GM19238 (cell line): ENCODE measurements around the gene FBXO5.
"Not testable (repeated sequence)": the region's sequence is repeated elsewhere in the genome, so short reads cannot be mapped to it uniquely, and the experiment has no call there.

ENCODE experiments used
- DNase-seq: peaks from one replicate; pipeline ENCODE4 v3.0.0; 2011; ENCODE audit warnings: low spot score; ENCODE audit not compliant: insufficient read length

FBXO5 gene

GRCh38 chr6:152993847-152994246, 11.0 kb upstream of the FBXO5 start:
- DNase-seq = no peak

GRCh38 chr6:152993431-152993830, 10.6 kb upstream of the FBXO5 start:
- no peak for DNase-seq

DNA sequence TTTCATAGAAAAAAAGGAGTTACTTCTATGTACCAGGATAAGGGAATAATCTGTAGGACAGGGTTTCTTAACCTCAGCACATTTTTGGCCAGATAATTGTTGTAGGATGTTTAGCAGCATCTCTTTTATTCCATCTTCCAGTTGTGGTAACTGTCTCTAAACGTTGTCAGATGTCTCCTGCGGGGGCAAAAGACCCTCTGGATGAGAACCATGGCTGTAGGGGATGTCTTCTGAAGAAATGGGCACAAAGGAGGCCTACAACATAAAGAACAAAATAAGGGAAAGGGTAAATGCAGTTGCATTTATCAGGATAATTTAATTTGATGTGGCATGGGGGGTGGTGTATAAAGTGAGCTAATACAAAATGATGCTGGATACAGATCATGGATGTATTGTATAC, 4.1 kb upstream of the FBXO5 start:
- no peak for DNase-seq

DNA sequence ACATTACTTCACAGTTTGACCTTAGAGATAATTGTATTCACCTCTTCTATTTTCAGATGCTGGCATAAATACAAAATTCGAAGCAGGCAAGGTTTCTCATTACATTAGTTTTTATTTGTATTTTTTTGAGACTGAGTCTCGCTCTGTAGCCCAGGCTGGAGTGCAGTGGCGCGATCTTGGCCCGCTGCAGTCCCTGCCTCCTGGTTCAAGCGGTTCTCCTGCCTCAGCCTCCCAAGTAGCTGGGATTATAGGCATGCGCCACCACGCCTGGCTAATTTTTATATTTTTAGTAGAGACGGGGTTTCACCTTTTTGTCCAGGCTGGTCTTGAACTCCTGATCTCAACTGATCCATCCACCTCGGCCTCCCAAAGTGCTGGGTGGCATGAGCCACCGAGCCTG, 2.5 kb upstream of the FBXO5 start:
- DNase-seq = not testable (repeated sequence)

DNA sequence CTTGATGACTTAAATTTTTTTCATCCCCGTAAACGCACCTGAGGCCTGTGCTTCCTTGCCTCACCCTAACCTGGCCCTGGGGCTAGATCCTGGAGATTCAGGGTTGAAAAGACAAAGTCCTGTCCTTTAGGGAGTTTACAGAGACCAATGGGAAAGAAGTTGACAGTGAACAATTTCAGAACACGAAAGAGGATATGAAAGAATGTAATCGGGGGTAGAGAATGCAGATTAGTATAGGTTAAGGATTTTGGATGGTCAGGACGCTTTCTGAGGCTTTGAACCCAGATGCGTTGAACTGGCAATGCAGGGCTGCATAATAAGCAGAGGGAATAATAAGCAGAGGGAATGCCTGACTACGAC, 1.7 kb upstream of the FBXO5 start:
- no peak for DNase-seq

GRCh38 chr6:152983637-152984512, 1.0 kb upstream of the FBXO5 start:
- no peak for DNase-seq

GRCh38 chr6:152981989-152982903, 595 bp downstream of the FBXO5 start:
- no peak for DNase-seq

DNA sequence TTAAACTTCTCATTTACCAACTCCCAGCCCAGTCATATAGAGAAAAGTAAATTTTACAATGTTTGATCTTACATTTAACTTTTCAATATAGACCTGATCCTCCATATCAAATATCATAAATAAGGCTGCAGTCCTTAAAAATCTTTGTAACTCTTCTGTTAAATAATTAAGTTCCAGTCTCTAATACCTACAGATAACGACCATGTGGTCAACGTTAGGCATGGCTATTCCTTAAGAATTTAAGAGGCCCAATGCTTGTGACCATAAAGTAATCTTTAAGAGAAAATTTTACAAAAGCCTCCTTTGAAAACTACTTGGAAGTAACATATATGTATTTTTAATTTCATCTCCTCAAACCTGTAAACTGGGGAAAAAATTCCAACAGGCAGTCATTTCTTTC, 1.6 kb downstream of the FBXO5 start:
- DNase-seq = no peak

GRCh38 chr6:152980656-152981055, 2.2 kb downstream of the FBXO5 start:
- DNase-seq = no peak

DNA sequence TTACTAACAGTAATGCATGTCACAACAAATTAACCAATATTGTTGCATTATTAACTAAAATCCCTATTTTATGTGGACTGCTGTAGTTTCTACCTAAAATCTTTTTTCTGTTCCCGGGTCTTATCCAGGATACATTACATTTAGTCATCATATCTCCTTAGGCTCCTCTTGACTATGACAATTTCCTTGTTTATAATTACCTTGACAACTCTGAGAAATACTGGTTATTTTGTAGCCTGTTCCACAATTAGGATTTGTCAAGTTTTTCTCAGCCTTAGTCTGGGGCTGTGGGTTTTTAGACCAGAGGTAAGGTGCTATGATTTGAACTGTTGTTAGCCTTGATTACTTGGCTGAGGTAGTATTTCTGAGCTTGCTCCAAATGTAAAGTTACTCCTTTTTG, 3.7 kb downstream of the FBXO5 start:
- DNase-seq = no peak

DNA sequence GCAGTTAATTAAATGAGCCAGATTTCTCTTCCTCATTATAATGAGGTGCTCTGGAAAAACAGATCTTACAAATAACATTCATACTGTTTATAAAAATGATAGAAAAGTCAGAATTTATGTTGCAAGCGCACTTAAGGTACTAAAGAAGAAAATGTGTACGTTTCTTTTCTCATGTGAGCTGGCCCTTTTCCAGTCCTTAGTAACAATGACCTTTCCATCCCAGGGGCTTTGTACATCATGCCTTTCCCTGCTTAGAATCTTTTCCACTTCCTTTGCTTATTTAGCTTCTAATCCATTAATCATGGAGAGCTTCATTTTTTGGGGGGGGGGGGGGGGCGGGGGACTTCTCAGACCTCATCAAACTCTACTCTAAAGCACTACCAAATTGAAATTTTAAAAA, 4.8 kb downstream of the FBXO5 start:
- no peak for DNase-seq

DNA sequence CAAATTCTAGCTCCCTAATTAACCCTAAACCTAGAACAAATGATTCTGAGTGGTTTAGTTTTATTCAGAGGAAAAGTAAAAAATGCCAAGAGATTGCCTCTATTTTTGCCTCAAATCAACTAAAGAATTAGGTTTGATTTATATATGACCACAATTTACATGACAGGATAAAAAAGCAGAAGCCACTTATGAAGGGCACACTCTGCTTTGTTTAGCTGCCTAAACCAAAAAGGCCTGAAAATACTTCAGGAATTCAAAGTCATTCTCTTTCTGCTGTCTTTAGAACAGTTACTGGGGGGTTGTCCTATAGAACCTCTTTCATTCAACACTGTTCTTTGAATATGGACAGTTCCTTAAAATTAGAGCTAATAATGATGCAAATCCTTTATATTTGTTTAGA, 5.3 kb downstream of the FBXO5 start:
- DNase-seq = no peak

- no peak for DNase-seq
These were observed 6.1 kb downstream of the FBXO5 start for GRCh38 chr6:152976749-152977148.

DNA sequence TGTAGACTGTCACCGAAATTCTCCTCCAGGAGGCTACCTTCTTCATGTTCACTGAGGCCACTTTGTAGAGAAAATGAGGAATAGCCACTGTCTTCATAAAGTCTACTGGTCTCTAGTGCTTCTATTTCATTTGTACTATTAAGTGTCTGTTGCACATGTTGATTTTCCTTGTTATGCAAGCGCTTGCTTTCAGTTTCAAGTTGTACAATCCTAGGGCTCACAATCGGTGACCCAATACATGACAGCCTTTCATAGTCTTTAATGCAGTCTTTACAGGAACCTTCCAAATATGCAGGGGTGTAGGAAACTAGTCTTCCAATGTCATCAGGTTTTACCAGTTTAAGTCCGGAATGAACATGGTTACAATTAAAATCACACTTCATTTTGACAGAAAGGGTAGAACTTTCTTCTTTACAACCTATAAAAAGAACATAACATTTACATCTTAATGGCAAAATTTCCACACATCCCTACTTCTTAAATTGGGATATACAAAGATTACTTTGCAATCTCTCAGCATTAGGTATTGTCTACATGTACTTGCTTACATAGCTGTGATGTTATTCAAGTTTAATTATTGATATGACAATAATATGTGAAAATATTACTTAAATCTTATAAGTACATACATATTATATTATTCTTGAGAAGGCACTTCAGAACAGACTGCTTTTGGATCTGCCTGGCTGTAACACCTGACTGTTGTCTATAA, 7.5 kb downstream of the FBXO5 start:
- DNase-seq = no peak

- DNase-seq = no peak
These were observed 8.9 kb downstream of the FBXO5 start for GRCh38 chr6:152973916-152974315.

GRCh38 chr6:152969688-152970418, 13.0 kb downstream of the FBXO5 start:
- no peak for DNase-seq

GRCh38 chr6:152966168-152966894, 16.5 kb downstream of the FBXO5 start:
- DNase-seq = not testable (repeated sequence)

- DNase-seq = no peak
These were observed 23.5 kb downstream of the FBXO5 start for GRCh38 chr6:152959333-152959732.

- no peak for DNase-seq
These were observed 25.0 kb downstream of the FBXO5 start for GRCh38 chr6:152957796-152958195.

DNA sequence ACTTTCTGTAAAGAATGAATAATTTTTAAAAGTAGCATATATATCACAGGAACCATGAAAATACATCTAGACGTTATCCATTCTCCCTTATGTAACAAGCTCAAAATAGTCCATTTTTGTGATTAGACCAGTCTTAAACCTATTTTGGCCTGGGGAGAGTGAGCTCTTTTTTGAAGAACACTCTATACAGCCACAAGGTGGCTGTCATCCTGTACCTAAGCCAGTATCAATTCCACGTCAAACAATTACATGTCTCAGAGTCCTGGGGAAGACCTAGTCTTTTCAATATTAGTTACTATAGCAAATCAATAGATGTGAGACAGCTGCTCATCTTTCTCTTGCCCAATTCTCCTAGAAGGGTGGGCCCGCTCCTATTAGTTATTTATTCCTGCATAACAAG, 28.4 kb downstream of the FBXO5 start:
- DNase-seq = no peak
